Cerebellar nuclear complex (tissue), 1 donor: ENCODE measurements around the gene KRT85.
"Not testable (repeated sequence)": the region's sequence is repeated elsewhere in the genome, so short reads cannot be mapped to it uniquely, and the experiment has no call there.

Source experiments
- DNase-seq, 2 experiments: peaks; one replicate each; lab custom pipeline; 2025; lab: John Stamatoyannopoulos, UW

KRT85 gene

DNA sequence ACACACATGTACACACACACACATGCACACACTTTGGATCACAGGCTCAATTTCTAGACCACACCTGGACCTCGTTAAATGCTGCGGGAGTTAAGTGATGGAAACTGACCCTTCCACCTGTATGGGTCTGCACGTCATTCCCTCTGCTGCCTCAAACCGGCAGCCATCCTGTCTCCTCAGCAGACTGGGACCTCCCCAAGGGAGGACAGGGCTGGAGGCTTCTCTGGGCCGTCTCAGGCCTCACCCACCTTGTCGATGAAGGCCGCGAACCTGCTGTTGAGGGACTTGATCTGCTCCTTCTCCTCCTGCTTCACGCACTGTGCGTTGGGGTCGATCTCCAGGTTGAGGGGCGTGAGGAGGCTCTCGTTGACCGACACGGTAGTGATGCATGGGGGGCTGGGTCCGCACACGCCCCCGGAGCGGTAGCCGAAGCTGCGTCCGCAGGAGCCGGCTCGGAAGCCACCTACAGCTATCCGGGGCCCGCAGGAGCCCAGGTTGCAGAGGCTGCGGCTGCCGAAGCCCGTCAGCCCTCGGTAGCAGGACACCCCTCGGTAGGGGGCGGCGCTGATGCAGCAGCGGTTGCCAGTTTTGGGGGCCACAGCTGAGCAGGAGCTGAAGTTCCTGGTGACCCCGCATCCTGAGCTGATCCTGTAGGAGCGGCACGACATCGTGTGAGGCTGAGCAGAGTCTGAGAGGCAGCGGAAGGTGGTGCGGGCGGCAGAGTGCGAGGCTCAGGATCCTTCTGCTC, at the start of gene KRT85:
TSS of gene KRT85 (minus strand) at position 744 of the 748 bp plus-strand sequence. CDS start at position 668, 76 bp downstream.
- no peak for DNase-seq

GRCh38 chr12:52416795-52417194, 49.5 kb upstream of the KRT85 start:
- no peak for DNase-seq

DNA sequence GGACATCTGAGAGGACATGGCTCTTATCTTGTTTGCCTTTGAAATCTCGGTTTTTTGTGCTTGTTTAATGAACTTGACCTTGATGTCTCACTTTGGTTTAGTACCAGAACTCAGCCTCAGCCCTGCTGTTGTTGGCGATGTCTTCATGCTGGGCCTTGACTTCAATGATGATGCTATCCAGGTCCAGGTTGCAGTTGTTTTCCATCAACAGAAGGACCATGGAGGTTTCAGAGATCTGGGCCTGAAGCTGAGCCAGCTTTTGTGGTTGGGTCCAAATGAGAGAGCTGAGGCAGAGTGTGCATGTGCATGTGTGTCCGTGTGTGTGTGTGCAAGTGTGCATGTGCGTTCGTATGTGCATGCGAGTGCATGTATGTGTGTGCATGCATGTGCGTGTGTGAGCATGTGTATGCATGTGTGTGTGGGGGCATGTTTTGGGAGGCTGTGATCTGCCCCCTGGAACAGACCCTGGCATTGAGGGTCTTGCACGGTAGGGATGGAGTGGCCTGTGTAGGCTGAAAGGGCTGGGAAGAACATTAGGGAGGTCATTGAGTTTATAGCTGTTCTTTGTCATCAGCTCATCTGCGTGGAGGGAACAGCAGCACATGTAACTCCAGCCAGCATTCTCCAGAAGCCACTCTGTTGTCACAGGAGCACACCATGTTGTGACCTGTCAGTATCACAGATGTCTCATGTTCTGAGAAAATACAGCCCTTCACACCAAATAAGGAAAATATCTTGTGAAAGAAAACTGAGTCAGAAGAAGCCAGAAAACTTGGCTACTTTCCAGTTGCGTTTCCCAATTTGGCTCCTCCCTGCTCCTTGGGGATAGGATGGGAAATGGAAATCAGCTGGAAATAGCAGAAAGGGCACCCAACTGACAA, 48.8 kb upstream of the KRT85 start:
- no peak for DNase-seq

DNA sequence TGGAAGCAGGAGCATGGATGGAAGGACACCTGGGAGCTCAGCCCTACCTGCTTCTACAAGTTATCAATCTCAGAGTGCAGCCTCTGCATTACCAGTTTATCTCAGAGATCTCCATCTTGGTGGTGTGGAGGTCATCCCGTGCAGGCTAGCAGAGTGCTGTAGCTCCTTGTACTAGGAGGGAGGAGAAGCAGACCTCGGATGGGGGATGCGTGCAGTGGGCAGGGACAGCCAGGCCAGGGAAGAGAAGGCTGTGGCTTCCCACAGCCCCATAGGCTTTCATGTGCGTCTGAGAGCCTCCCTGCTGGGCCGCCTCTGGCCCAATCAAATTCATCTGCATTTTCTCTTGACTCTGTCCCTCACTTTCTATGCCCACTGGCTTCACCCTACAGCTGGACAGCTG, 47.7 kb upstream of the KRT85 start:
- DNase-seq: no peak

GRCh38 chr12:52413782-52414345, 46.6 kb upstream of the KRT85 start:
- no peak for DNase-seq

DNA sequence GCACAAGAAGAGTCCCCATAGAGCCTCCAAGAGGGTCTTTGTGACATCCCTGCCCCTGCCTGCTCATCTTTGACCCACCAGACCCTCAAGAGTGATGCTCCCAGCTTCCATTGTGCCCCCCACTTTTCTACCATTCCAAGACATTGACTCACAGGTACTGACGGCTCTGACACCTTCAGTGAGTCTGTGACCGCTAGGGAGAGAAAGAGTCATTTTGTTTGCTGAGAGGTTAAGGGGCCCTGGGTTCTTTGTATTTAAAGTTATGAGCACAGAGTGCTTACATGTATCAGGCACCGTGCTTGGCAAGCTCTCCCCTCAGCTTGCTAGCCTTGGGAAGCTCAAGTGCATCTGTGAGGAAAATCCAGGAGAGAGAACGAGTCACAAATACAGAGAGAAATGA, 45.9 kb upstream of the KRT85 start:
- no peak for DNase-seq

- DNase-seq: no peak
Observed at GRCh38 chr12:52411815-52412214, 44.5 kb upstream of the KRT85 start.

DNA sequence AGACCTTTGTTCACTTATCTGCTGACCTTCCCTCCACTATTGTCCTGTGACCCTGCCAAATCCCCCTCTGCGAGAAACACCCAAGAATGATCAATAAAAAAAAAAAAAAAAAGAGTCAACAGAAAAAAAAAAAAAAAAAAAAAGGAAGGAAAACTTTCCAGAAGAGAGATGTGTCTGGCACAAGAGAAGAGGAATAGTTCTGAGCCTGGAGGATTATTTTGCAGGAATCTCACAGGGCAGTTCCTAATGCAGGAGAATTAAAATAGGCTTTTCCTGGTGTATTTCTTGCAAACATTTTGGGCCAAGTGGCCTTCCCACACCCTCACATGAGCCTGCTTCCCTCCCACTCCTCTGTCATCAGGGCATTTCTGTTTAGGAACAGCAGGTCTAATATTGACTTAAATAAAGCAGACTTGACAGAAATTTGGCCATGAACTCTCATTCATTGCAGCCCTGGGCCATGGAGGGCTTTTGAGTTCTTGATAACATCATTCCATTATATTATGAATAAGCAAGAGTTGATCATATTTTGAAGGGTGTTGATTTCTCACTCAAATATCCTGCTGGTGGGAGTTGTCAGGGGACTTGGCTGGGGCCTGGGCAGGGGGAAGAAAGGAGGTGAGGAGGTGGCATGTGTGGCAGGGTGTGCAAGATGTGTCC, 43.4 kb upstream of the KRT85 start:
- not testable (repeated sequence) for DNase-seq

GRCh38 chr12:52407918-52408317, 40.6 kb upstream of the KRT85 start:
- DNase-seq: no peak

DNA sequence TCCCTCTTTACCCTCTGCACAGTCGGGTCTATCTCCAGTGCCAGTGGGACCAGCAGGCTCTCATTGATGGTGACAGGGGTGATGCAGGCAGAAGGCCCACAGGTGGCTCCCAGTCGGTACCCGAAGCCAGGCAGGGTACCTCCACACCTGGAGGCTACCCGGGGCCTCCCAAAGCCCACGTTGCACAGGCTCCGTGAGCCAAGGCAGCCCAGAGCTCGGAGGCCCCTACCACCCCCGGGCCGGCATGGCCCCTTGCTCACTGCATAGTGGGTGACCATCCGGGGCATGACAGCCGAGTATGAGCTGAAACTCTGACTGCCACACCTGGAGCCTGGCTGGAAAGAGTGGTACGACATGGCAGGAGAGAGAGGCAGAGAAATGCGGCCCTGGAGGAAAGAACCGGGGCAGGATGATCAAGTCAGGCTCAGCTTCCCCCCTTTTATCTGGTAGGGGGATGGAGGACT, 38.7 kb upstream of the KRT85 start, which contains the start of gene KRT82:
TSS of gene KRT82 (minus strand) at position 414 of the 464 bp plus-strand sequence. CDS start at position 356, 58 bp downstream.
- no peak for DNase-seq

GRCh38 chr12:52404951-52405350, 37.7 kb upstream of the KRT85 start:
- no peak for DNase-seq

- DNase-seq: no peak
Observed at GRCh38 chr12:52403561-52403960, 36.3 kb upstream of the KRT85 start.

DNA sequence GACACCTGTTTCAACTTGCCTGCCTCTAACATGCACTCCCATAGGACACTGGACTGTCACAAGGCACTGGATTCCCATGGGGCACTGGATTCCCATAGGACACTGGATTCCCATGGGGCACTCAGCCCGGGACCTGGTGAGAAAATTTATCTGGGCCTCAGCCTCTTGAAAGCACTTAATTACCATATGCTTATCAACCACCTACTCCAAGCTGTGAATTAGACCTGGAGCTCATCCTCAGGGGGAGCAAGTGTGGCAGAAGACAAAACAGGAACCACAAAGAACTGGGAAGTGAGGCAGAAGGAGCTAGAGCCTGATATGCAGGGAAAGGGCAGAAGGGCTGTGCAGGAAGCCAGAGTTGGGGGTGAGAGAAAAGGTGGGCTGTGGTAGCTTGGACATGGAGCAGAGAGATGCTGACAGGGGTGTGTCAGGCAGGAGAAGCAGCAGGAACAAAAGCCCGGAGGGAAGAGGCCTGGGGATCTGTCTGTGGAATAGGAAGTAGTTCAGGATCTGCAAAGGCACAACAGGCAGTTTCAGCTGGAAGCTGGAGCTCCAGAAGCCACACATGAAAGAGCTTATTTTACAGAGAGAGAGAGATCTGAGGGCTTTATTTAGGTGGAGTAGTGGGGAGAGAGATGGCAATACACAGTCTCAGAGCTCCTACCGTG, 35.7 kb upstream of the KRT85 start:
- no peak for DNase-seq

DNA sequence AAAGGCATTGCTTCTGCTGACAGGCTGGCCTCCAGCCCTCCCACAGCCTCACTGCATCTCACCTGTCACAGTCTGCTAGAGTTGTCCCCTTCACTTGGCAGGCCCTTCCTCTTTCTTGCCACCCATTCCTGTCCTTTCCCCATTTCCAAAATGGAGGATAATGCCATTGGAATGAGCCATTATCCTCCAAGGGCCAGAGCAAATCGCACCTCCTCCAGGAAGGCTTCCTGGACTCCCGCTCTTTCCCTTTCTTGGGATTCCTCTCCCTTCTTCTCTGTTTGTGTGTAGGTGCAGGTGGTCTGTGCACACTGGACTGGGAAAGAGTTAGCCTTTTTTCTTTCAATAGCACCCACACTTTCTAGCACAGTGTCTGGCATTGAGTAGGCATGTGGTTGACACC, 35.1 kb upstream of the KRT85 start:
- DNase-seq: no peak

DNA sequence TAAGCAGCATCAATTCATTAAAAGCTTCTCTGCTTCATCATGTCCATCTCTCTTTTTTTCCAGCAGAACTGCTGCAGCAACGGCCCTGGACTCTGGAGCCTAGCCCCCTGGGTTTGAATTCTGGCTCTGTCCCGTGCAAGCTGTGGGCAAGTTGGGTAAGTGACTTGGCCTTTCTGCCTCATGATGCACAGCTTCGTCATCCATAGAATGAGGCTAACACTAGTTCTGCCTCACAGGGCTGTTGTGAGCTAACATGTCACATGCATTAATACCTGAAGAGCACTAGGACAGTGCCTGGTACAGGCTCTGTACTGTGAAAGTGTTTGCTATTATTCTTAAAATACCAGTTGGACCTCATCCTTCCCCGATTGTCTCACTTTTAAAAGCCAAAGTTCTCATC, 34.6 kb upstream of the KRT85 start:
- DNase-seq: no peak

DNA sequence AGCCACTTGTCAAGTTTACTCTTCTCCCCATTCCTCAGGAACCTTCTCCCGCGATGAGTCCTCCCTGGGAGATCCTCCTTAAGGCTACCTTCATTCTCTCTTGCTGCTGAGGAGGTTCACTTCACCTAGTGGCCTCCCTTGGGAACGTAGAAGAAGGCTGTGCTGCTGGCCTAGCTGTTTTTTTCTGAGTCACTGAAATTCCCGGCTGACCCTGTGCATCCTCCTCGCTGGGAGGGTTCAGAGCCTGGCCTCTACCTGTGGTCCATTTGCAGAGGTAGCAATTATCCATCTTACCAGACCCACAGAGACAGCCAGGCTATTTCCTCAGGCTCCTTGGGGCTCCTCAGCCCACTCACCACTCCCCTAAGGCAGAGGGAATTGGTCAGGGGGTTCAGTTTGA, 34.2 kb upstream of the KRT85 start:
- DNase-seq: no peak

GRCh38 chr12:52400906-52401305, 33.6 kb upstream of the KRT85 start:
- no peak for DNase-seq

GRCh38 chr12:52399756-52400155, 32.5 kb upstream of the KRT85 start:
- DNase-seq: no peak

DNA sequence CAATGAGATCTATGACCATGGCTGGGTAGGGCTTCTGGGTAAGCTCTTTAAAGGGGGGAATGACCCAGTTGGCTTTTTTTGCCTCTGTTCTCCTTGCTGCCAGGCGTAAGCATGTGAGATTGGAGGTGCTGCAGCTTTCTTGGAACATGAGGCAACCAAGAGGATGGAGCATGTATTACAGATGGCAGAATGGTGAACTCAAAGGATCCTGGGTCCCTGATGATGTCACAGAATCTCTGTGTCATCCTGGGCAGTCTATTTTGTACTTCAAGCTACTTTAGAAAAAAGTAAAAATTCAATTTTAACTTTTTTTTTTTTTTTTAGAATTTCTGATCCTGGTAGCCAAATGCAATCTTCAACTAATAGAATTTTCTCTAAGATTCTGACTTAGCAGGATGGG, 30.9 kb upstream of the KRT85 start:
- DNase-seq: no peak

DNA sequence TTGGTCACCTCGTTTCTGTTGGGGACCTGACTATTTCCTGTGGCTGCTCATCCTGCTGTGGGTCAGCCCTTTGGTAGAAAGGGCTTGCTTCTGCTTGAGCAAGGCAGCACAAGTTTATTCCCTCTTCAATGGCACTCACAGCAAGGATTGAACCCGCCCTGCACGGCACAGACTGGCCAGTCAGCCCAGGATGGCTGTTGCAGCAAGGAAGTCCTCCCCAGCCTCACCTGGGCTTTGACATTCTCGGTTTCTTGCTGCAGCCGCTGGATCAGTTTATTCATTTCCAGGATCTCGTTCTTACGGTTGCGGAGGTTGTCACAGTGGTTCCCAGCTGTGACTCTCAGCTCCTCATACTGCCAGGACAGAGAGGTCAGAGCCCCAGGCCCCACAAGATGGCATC, 29.4 kb upstream of the KRT85 start:
- no peak for DNase-seq

GRCh38 chr12:52395761-52396434, 28.6 kb upstream of the KRT85 start:
- DNase-seq: no peak
